Measurements from ENCODE around the gene TAL1.

TAL1 gene

DNA sequence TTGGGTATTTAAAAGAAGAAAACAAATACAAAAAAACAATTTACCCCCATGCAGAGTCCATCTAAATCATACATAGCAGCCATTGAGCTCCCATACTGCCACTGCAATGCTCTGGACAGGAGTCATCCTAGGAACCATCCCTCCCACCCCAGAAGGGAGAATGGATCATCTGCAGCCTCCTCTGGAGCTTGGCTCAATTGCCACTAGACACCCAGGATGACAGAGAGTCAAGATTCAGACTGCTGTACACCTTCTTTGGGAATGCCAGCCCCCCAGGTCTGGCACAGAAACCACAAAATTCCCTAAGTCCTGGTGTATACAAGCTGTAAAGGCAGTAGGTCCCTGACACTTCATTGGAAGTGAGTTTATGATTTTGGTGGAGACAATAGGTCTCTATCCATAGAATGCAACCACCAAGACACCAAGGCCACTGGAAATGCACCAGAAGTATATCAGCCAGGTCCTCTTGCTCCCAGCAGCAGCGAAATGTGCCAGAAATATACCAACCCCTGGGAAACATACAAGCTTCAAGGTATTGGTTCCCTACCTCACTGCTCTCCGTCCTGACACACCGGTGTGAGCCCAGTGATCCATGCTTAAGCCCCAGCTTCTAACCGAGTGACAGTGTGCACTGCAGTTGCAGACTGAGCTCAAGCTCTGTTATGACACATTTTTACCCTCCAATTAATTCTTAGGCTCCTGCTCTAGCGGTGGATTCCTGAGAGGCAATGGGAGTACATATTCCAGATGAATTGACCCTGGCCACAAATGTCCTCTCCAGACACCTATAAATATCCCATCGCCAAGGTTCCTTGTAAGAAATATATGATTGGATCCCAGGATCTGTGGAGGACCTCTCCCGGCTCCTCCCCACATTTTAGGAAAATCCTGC, 4.4 kb downstream of the TAL1 start:
- Histone ChIP-seq H3K27me3 (ENCODE audit: control insufficient read depth, insufficient read depth, low read length) (peaks cover 65% of the 10 kb centered on the region), H3K36me3 (ENCODE audit: control insufficient read depth, insufficient read depth, low read length) (no peaks in the 10 kb centered on the region), H3K9ac (ENCODE audit: low read length) (no peak overlapping the region), H3K4me1 (ENCODE audit: control insufficient read depth, insufficient read depth, low read length) (peaks cover 4% of the 10 kb centered on the region), H3K27ac (ENCODE audit: low read depth, low read length) (no peak overlapping the region), H3K4me3 (ENCODE audit: low read length) (no peak overlapping the region)

DNA sequence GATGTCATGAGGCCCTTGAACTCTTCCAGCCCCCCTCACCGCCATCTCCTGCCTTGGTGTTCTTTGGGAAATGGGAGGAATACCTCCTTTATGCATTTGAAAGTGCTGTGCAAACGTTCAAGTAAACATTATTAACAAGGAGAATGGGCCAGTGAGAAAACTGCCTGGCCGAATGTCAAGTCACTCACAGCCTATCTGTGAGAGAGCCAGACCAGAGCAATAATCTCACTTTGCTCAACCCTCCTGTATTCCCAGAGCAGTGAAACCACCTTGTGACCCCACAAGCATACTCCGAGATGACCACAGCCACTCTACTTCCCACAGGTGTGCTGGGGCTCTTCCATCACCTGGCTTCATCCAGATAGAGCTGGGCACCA, 5.2 kb downstream of the TAL1 start:
- H3K27me3 ChIP-seq (ENCODE audit: control insufficient read depth, insufficient read depth, low read length) = peaks cover 61% of the 10 kb centered on the region
- no peak overlapping the region for H3K4me3 ChIP-seq (ENCODE audit: low read length)
- H3K9ac ChIP-seq (ENCODE audit: low read length) = no peak overlapping the region
- no peaks in the 10 kb centered on the region for H3K36me3 ChIP-seq (ENCODE audit: control insufficient read depth, insufficient read depth, low read length)
- H3K4me1 ChIP-seq (ENCODE audit: control insufficient read depth, insufficient read depth, low read length) = peaks cover 4% of the 10 kb centered on the region
- no peak overlapping the region for H3K27ac ChIP-seq (ENCODE audit: low read depth, low read length)

DNA sequence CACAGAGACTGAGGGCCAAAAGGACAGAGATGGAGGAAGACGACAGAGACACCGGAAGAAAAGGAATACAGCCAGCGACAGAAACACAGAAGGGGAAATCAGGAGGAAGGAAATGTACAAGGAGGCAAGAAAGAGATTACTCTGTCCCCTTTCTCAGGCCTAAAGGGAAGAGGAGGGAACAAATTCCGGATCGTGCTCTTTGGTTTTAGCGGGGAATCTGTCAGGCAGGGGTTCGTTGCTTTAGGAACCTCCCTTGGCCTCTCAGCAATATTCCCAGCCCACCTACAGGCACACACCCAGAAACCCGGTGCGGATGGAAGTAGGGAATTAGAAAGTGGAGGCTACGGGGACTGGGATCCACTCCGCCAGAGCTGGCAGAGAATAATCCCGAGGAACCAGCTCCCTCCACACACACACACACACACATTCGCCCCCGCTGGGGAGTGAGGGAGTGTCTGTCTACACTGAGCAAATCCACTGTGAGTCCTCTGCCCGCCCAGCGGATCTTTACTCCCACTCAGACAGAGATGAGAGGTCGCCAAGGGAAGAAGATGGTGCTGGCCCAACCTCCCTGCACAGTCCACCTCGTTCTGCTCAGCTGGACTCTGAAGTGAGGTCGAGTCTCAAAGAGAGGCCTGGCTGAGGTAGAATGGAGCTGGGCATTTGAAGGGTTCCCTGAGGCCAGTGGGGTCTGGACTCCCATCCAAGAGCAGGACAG, 5.7 kb downstream of the TAL1 start:
- Histone ChIP-seq H3K9ac (ENCODE audit: low read length) (no peak overlapping the region), H3K4me3 (ENCODE audit: low read length) (no peak overlapping the region), H3K27me3 (ENCODE audit: control insufficient read depth, insufficient read depth, low read length) (peaks cover 60% of the 10 kb centered on the region), H3K4me1 (ENCODE audit: control insufficient read depth, insufficient read depth, low read length) (peaks cover under 1% of the 10 kb centered on the region), H3K36me3 (ENCODE audit: control insufficient read depth, insufficient read depth, low read length) (no peaks in the 10 kb centered on the region), H3K27ac (ENCODE audit: low read depth, low read length) (no peak overlapping the region)

DNA sequence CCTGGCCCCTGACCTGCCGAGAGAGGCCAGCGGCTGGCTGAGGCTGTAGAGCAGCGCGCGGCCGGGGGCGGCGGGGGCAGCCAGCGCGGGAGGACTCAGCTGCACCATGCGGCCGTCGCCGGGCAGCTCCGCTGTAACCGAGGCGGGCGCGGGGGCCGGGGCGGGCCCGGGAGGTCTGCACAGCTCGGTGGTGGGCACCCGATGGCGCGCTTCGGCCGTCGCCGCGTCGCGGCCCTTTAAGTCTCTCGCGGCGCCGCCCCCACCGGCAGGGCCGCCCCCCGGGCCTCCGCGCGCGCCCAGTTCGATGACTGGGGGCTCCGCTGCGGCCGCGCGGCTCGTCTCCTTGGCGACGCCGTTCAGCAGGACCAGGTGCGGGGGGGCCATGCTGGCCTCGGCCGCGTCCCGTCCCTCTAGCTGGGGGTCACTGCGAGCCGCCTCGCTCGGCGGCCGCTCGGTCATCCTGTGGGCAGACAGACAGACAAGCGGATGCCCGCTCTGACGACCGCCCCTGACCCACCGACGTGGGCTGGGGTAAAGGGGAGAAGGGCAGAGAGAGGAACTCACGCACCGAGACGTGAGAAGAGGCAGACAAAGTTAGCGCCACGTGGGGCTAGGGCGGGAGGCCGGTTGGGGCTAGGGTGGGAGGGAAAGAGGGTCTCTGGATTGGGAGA, 6.5 kb downstream of the TAL1 start:
- Histone ChIP-seq H3K27me3 (ENCODE audit: control insufficient read depth, insufficient read depth, low read length) (peaks cover 58% of the 10 kb centered on the region), H3K36me3 (ENCODE audit: control insufficient read depth, insufficient read depth, low read length) (no peaks in the 10 kb centered on the region), H3K4me1 (ENCODE audit: control insufficient read depth, insufficient read depth, low read length) (no peaks in the 10 kb centered on the region), H3K9ac (ENCODE audit: low read length) (no peak overlapping the region), H3K27ac (ENCODE audit: low read depth, low read length) (no peak overlapping the region), H3K4me3 (ENCODE audit: low read length) (no peak overlapping the region)

DNA sequence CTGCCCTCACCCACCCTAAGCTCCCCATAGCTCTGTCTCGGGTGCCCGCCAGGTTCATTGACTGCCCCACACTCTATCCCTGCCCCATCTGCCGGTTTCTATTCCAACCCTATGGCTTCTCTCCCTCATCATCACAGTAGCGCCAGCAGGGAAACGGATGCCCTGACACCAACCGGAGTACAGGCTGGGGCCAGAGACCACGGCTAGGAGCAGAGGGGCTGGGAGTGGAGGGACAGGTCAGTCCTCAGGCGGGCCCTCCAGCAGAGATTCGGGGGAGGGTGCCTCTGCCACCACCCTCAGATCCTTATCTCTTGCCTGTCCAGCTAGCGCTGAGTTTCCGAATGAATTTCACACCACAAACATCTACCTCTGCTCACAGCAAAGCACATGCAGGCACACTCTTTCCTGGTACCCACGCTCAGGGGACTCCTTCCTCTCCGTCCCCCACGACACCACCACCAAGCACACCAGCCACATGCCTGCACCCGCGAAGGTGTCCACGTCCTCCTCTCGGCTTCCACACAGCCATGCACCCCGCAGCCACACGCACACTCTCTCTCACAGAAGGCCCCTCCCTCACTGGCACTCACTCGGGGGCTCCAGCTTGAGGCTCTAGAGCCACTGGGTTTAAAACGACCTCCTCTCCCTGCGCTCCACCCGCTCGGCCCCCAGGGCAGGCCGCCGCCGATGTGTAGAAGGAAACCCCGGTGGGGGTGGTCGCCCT, 7.2 kb downstream of the TAL1 start:
- no peak overlapping the region for H3K27ac ChIP-seq (ENCODE audit: low read depth, low read length)
- peaks cover 52% of the 10 kb centered on the region for H3K27me3 ChIP-seq (ENCODE audit: control insufficient read depth, insufficient read depth, low read length)
- H3K36me3 ChIP-seq (ENCODE audit: control insufficient read depth, insufficient read depth, low read length) = no peaks in the 10 kb centered on the region
- no peak overlapping the region for H3K9ac ChIP-seq (ENCODE audit: low read length)
- H3K4me1 ChIP-seq (ENCODE audit: control insufficient read depth, insufficient read depth, low read length) = no peaks in the 10 kb centered on the region
- no peak overlapping the region for H3K4me3 ChIP-seq (ENCODE audit: low read length)

DNA sequence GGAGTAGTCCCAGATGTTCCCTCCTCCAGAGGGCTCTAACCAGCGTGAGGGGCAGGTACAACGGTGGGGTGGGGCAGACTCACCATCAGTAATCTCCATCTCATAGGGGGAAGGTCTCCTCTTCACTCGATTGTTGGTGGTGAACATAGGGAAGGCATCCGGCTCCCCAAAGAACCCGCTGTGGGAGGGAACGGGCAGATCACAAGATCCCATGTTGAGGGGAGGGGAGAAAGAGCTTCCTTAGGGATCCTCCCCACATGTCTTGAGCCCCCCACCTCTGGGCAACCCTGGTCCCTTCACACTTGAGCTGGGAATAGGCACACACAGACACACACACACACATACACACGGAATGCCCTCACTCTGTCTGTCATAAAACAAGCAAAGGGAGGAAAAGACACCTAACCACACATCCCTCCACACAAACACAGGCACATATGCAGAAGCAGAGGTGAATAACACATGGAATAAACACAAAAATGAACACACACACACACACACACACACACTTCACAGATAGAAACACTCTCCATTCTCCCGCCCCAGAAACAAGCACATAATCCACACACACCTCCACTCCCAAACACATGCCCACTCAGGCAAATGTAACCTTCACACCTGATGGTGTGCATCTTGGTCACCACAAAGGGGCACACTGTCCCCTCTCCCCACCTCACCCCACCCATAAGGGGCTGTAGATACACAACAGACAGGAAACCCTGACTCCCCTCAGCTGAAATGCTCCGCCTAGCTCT, 7.9 kb downstream of the TAL1 start:
- Histone ChIP-seq H3K27me3 (ENCODE audit: control insufficient read depth, insufficient read depth, low read length) (peaks cover 46% of the 10 kb centered on the region), H3K36me3 (ENCODE audit: control insufficient read depth, insufficient read depth, low read length) (no peaks in the 10 kb centered on the region), H3K9ac (ENCODE audit: low read length) (no peak overlapping the region), H3K4me3 (ENCODE audit: low read length) (no peak overlapping the region), H3K27ac (ENCODE audit: low read depth, low read length) (no peak overlapping the region), H3K4me1 (ENCODE audit: control insufficient read depth, insufficient read depth, low read length) (no peaks in the 10 kb centered on the region)

DNA sequence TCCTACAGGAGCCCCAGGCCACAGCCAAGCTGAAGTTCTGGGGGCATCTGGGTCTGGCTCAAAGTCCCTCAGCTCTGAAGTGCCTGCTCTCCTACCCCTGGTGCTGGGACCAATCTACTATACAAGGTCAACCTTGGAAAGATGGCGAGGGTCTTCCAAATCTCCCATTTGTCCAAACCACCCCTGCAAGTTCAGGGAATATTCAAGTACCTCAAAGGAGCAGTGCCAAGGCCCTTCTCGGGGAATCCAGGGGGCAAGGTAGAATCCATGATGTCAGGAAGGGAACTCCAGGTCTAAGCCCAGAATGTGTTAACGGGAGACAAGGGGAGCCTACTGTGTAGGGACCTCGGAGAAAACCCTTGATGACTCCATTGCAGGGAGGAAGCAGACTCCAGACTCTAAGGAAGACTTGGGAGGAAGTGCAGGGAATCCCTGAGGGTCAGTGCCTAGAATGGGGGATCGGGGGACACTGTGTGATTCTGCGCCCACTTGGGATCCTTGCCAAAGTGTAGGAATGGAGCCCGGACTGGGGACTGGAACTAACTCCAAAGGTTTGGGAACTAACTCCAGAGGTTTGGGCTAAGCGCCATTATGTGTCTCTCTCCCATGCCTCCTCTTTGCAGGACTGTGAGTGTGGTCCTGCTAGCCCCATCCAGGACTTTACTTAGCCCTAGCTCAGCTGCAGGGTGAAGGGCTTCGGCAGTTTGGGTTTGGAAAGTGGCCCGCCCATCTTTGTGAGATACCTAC, 8.7 kb downstream of the TAL1 start:
- no peaks in the 10 kb centered on the region for H3K36me3 ChIP-seq (ENCODE audit: control insufficient read depth, insufficient read depth, low read length)
- no peak overlapping the region for H3K9ac ChIP-seq (ENCODE audit: low read length)
- H3K4me1 ChIP-seq (ENCODE audit: control insufficient read depth, insufficient read depth, low read length) = no peaks in the 10 kb centered on the region
- H3K4me3 ChIP-seq (ENCODE audit: low read length) = no peak overlapping the region
- H3K27me3 ChIP-seq (ENCODE audit: control insufficient read depth, insufficient read depth, low read length) = peaks cover 38% of the 10 kb centered on the region
- no peak overlapping the region for H3K27ac ChIP-seq (ENCODE audit: low read depth, low read length)

DNA sequence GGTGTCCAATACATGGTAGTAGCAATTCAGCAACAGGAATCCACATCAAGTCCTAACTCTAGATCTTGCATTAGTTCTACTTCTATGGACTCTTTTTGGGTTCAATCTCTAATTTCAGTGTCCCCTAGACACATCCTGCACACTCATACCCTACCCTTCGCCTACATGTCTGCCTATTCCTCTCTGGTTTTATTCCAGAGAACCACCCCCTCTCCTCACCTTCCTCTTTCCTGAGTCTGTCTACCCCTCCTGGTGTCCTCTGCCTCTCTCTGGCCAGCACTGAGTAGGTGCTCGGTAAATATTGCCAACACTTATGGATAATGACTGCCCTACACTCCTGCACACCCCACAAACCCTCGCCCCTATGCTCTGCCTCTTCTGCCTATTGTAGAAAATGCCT, 9.5 kb downstream of the TAL1 start:
- Histone ChIP-seq H3K4me1 (ENCODE audit: control insufficient read depth, insufficient read depth, low read length) (no peaks in the 10 kb centered on the region), H3K36me3 (ENCODE audit: control insufficient read depth, insufficient read depth, low read length) (no peaks in the 10 kb centered on the region), H3K27me3 (ENCODE audit: control insufficient read depth, insufficient read depth, low read length) (peaks cover 36% of the 10 kb centered on the region), H3K9ac (ENCODE audit: low read length) (no peak overlapping the region), H3K4me3 (ENCODE audit: low read length) (no peak overlapping the region), H3K27ac (ENCODE audit: low read depth, low read length) (no peak overlapping the region)

DNA sequence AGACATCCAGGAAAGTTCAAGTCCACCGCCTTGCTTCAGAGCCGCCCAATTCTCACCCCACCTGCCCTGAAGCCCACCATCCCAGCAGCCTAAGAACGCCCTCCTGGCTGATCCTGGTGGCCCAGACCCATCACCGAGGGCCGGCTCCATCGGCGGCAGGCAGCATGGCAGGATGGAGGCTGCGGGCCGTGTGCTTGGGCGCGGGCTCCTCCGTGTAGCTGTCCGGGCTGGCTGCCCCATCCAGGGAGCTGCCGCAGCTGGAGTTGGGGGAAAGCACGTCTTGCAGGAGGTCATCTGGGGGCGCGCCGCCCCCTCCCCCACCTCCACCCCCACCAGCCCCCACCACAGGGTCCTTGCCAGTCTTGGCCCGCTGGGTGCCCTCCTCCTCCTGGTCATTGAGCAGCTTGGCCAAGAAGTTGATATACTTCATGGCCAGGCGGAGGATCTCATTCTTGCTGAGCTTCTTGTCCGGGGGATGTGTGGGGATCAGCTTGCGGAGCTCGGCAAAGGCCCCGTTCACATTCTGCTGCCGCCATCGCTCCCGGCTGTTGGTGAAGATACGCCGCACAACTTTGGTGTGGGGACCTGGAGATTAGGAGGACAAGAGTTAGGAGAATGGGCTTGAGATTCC, 12.3 kb downstream of the TAL1 start:
- peaks cover 23% of the 10 kb centered on the region for H3K27me3 ChIP-seq (ENCODE audit: control insufficient read depth, insufficient read depth, low read length)
- H3K27ac ChIP-seq (ENCODE audit: low read depth, low read length) = no peak overlapping the region
- H3K4me1 ChIP-seq (ENCODE audit: control insufficient read depth, insufficient read depth, low read length) = no peaks in the 10 kb centered on the region

DNA sequence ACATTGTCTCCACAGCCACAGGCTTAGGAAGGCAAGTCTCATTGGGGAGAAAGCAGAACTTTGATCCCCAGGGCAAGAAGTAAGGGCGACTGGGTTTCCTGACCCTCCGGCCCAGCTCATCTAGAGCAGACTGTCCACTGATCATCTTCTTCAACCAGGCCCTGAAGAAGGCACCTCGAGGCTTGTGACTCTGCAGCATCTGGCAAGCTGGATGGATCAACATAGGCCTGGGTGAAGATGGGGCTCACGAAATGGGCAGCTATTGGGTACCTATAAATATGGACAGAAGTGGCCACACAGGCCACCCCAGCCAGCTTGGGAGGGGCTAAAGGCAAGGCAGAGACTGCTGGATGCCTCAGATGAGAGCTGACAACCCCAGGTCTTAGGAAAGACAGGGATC, 13.0 kb downstream of the TAL1 start:
- Histone ChIP-seq H3K4me3 (ENCODE audit: low read length) (no peak overlapping the region), H3K36me3 (ENCODE audit: control insufficient read depth, insufficient read depth, low read length) (no peaks in the 10 kb centered on the region), H3K27ac (ENCODE audit: low read depth, low read length) (no peak overlapping the region), H3K4me1 (ENCODE audit: control insufficient read depth, insufficient read depth, low read length) (no peaks in the 10 kb centered on the region), H3K9ac (ENCODE audit: low read length) (no peak overlapping the region), H3K27me3 (ENCODE audit: control insufficient read depth, insufficient read depth, low read length) (peaks cover 17% of the 10 kb centered on the region)

More for the DNA sequence above, 12.3 kb downstream of the TAL1 start:
- H3K36me3 ChIP-seq (ENCODE audit: control insufficient read depth, insufficient read depth, low read length) = no peaks in the 10 kb centered on the region
- H3K4me3 ChIP-seq (ENCODE audit: low read length) = no peak overlapping the region
- no peak overlapping the region for H3K9ac ChIP-seq (ENCODE audit: low read length)
